ENCODE measurements around the gene RPS6KA5.

- TF ChIP-seq CTCF (IDR thresholded peaks at IDR 0.05) (no peak), POLR2A (IDR thresholded peaks at IDR 0.05) (no peak), POLR2AphosphoS5 (IDR thresholded peaks at IDR 0.05) (no peak)
Measured at GRCh38 chr14:90993792-90994191, 66.6 kb downstream of the RPS6KA5 start.

Data from stomach (tissue), 4 donors.